ENCODE measurements around the gene B9D1.

DNA sequence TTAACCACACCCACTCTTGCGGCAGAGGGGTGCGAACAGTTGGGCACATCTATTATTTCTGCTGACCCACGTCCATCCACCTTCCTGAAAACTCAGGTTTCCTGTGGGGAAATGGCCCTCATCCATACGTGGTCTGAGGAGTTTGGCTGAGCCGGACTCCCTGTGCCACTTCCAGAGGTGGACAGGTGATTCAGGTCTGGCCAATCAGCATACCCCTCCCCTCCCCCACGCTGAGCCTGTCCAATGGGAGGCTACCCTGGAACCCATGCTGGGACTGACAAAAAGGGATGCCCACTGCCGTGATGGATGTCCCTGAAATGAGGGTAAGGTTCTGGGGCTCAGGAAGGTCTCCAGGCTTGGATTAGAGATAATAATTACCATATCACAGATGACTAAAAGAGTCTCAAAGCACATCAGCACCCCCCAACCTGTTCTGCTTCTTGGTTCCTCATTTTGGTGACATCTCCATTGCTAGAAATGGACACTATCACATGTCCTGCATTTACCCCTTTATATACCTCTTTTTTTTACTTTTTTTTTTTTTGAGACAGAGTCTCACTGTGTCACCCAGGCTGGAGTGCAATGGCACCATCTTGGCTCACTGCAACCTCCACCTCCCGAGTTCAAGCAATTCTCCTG lies 10.5 kb upstream of the B9D1 start:
- TF ChIP-seq, protein P1, sequence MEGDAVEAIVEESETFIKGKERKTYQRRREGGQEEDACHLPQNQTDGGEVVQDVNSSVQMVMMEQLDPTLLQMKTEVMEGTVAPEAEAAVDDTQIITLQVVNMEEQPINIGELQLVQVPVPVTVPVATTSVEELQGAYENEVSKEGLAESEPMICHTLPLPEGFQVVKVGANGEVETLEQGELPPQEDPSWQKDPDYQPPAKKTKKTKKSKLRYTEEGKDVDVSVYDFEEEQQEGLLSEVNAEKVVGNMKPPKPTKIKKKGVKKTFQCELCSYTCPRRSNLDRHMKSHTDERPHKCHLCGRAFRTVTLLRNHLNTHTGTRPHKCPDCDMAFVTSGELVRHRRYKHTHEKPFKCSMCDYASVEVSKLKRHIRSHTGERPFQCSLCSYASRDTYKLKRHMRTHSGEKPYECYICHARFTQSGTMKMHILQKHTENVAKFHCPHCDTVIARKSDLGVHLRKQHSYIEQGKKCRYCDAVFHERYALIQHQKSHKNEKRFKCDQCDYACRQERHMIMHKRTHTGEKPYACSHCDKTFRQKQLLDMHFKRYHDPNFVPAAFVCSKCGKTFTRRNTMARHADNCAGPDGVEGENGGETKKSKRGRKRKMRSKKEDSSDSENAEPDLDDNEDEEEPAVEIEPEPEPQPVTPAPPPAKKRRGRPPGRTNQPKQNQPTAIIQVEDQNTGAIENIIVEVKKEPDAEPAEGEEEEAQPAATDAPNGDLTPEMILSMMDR (IDR thresholded peaks at IDR 0.05) = no peak
- TF ChIP-seq POLR2A (IDR thresholded peaks at IDR 0.05) = no peak

Data from testis (tissue), 2 donors.